OCI-LY7 (cell line): ENCODE measurements around the gene MTNR1B. TPM values are rescaled to one million over a fixed set of nuclear protein-coding genes. Genes with fewer than 3 reads are reported as not detected.

Experiments used
- BruUV-seq: library from RNA; stranded (reverse); fragments of 400-500 nt; replicated peaks from 2 replicates; lab custom pipeline; 2021; lab: Mats Ljungman, UMichigan
- CTCF ChIA-PET: fragments of 300-600 bp; sonication (Branson Sonifier 250); formaldehyde crosslinking; loops from one replicate; lab custom pipeline; 2022; ENCODE audit warnings: antibody characterized with exemption; ENCODE audit not compliant: unreplicated experiment; lab: Charles Lee
- POLR2A ChIA-PET: fragments of 300-600 bp; sonication (Branson Sonifier 250); formaldehyde crosslinking; loops from one replicate; lab custom pipeline; 2022; ENCODE audit warnings: antibody characterized with exemption; lab: Charles Lee
- DNase-seq: peaks from one replicate; pipeline ENCODE4 v3.0.0-alpha.2; 2015; ENCODE audit warnings: low spot score
- H2AFZ ChIP-seq: fragments of 200-600 bp; sonication (generic), shearing (Covaris generic); 2 replicates; pipeline ENCODE4 v1.6.1; 2014; ENCODE audit warnings: mild to moderate bottlenecking, antibody characterized with exemption, low read length, moderate library complexity
- H3K27ac ChIP-seq: fragments of 200-600 bp; sonication (generic); 2 replicates; pipeline ENCODE4 v1.5.1; 2014; ENCODE audit warnings: mixed run types, low read depth, mild to moderate bottlenecking, moderate library complexity, low read length, inconsistent platforms; ENCODE audit not compliant: poor library complexity, severe bottlenecking
- H3K36me3 ChIP-seq: fragments of 200-600 bp; sonication (generic); 2 replicates; pipeline ENCODE4 v1.6.1; 2014; ENCODE audit warnings: mild to moderate bottlenecking, antibody characterized with exemption, low read length, moderate library complexity, mixed read lengths; ENCODE audit not compliant: insufficient read depth
- H3K4me1 ChIP-seq: fragments of 200-600 bp; sonication (generic); 2 replicates; pipeline ENCODE4 v1.5.1; 2014; ENCODE audit warnings: mild to moderate bottlenecking, low read length; ENCODE audit not compliant: insufficient read depth, poor library complexity, severe bottlenecking
- H3K4me2 ChIP-seq: fragments of 200-600 bp; sonication (generic); 2 replicates; pipeline ENCODE4 v1.6.1; 2014; ENCODE audit warnings: mild to moderate bottlenecking, low read length
- H3K4me3 ChIP-seq: fragments of 200-600 bp; sonication (generic); 2 replicates; pipeline ENCODE4 v1.5.1; 2014; ENCODE audit warnings: mild to moderate bottlenecking, low read depth, low read length; ENCODE audit not compliant: poor library complexity, severe bottlenecking
- H3K79me2 ChIP-seq: fragments of 200-600 bp; sonication (generic); 2 replicates; pipeline ENCODE4 v1.6.1; 2016; ENCODE audit warnings: low read depth, mild to moderate bottlenecking, low read length, moderate library complexity, mixed read lengths; ENCODE audit not compliant: insufficient read depth
- H3K9me2 ChIP-seq: fragments of 200-600 bp; sonication (generic); 2 replicates; pipeline ENCODE4 v1.6.1; 2016; ENCODE audit warnings: mild to moderate bottlenecking, low read length, mixed read lengths; ENCODE audit not compliant: insufficient read depth
- H3K9me3 ChIP-seq: fragments of 200-600 bp; sonication (generic); 2 replicates; pipeline ENCODE4 v1.6.1; 2014; ENCODE audit warnings: mild to moderate bottlenecking, mixed run types, low read length, mixed read lengths
- H4K20me1 ChIP-seq: fragments of 200-600 bp; sonication (generic); 2 replicates; pipeline ENCODE4 v1.6.1; 2014; ENCODE audit warnings: mild to moderate bottlenecking, antibody characterized with exemption, low read length, moderate library complexity, mixed read lengths; ENCODE audit not compliant: insufficient read depth
- EZH2phosphoT487 ChIP-seq: fragments of 200-600 bp; sonication (generic); IDR thresholded peaks from 2 replicates; pipeline ENCODE4 v1.6.1; 2018; ENCODE audit warnings: low read depth, borderline replicate concordance, mild to moderate bottlenecking, mixed run types, antibody characterized with exemption, low read length, moderate library complexity, mixed read lengths
- intact Hi-C: fragments of 100-400 bp; cut with micrococcal nuclease; formaldehyde crosslinking; loops from one replicate; pipeline ENCODE4 v1.10.0; 2022; ENCODE audit not compliant: unreplicated experiment
- total RNA-seq, 2 experiments: library from RNA; depleted of rRNA in 1 of 2; stranded (reverse); fragments of >200 nt in 1 of 2; shearing (Covaris generic) in 1 of 2; gene quantifications; 2 replicates each; pipeline ENCODE4 v1.2.3, GENCODE V29; 2014 to 2022
- TF ChIP-seq, protein P1 (sequence below): fragments of 200-600 bp; sonication (generic); conservative IDR thresholded peaks from 2 replicates; pipeline ENCODE4 v1.5.1; 2014; ENCODE audit warnings: mild to moderate bottlenecking, antibody characterized with exemption, low read length, moderate library complexity, mixed read lengths

Gene MTNR1B
- total RNA-seq, 2 experiments from 2014 or later, result not detected

DNA sequence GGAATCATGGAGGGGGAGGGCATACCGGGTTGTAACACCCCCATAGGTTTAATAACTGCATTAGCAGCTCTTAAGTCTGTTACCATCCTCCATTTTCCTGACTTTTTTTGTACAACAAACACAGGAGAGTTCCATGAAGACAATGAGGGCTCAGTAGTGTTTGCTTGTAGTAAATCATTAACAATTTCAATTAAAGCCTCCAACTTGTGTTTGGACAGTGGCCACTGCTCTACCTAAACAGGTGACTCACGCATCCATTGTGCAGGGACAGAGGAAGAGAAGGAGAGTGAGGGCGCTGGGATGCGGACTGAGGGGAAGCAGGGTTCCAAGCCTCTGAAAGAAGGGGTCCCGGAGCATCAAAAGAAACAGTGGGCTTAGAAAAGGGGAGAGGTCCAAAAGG lies 21.3 kb upstream of the MTNR1B start:
- intact Hi-C loops, result no loop called here
- Histone ChIP-seq H3K4me2 (no peak overlapping the region), H3K9me2 (no peaks in the 10 kb centered on the region), H3K4me1 (no peaks in the 10 kb centered on the region), H3K27ac (no peak overlapping the region), H3K9me3 (no peaks in the 10 kb centered on the region), H3K79me2 (no peaks in the 10 kb centered on the region), H3K4me3 (no peak overlapping the region), H3K36me3 (no peaks in the 10 kb centered on the region), H2AFZ (no peak overlapping the region), H4K20me1 (no peaks in the 10 kb centered on the region)
- POLR2A ChIA-PET, result no interaction called here
- no peak for DNase-seq
- no peak for TF ChIP-seq EZH2phosphoT487
- TF ChIP-seq, protein P1, sequence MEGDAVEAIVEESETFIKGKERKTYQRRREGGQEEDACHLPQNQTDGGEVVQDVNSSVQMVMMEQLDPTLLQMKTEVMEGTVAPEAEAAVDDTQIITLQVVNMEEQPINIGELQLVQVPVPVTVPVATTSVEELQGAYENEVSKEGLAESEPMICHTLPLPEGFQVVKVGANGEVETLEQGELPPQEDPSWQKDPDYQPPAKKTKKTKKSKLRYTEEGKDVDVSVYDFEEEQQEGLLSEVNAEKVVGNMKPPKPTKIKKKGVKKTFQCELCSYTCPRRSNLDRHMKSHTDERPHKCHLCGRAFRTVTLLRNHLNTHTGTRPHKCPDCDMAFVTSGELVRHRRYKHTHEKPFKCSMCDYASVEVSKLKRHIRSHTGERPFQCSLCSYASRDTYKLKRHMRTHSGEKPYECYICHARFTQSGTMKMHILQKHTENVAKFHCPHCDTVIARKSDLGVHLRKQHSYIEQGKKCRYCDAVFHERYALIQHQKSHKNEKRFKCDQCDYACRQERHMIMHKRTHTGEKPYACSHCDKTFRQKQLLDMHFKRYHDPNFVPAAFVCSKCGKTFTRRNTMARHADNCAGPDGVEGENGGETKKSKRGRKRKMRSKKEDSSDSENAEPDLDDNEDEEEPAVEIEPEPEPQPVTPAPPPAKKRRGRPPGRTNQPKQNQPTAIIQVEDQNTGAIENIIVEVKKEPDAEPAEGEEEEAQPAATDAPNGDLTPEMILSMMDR, result no peak
- BruUV-seq, result no TSS peak
- CTCF ChIA-PET, result no interaction called here

DNA sequence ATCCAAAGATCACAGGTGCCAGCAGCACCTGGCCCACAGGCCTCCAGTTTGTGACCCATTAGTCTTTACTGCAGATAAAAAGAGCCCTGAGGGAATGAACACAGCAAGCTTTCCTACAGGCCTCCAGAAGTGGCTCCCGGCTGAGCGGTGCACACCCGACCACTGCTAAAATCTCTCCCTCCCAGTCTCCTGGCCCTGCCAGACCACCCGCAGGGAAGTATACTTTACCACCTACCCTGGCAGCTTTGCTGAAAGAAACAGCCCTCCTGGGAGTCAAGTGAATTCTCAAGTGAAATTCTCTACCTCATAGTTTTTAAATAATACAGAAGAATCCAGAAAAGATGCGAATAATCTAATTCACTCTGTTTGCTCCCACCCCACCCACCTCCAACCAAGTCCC lies 15.4 kb upstream of the MTNR1B start:
- ChIA-PET CTCF (no interaction called here), POLR2A (no interaction called here)
- no peak for TF ChIP-seq EZH2phosphoT487
- TF ChIP-seq, protein P1, result no peak
- no peak for DNase-seq
- no peak overlapping the region for H2AFZ ChIP-seq
- no peaks in the 10 kb centered on the region for H3K9me3 ChIP-seq
- no peak overlapping the region for H3K4me3 ChIP-seq
- H3K4me2 ChIP-seq, result no peak overlapping the region
- H3K79me2 ChIP-seq, result no peaks in the 10 kb centered on the region
- H4K20me1 ChIP-seq, result no peaks in the 10 kb centered on the region
- H3K27ac ChIP-seq, result no peak overlapping the region
- intact Hi-C loops, result no loop called here
- no peaks in the 10 kb centered on the region for H3K4me1 ChIP-seq
- H3K9me2 ChIP-seq, result no peaks in the 10 kb centered on the region
- no peaks in the 10 kb centered on the region for H3K36me3 ChIP-seq
- no TSS peak for BruUV-seq

DNA sequence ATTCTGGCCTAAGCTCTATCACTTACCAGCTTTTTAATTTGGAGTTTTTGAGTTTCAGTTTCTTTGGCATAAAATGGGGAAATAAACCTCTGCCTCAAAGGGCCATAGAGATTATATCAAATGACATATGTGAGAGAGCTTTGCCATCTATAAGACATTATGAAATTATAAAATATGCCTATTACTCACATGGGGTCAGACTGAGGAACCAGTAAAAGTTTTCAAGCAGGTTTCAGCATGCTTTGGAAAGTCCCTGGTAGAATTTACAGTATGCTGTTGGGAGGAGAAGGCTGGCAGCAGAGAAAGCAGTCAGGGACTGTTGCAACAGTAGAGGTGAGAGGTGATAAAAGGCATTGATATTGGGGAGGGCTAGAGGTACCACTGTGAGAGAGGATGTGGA lies 13.6 kb upstream of the MTNR1B start:
- no peak for DNase-seq
- Histone ChIP-seq H3K9me3 (no peaks in the 10 kb centered on the region), H4K20me1 (no peaks in the 10 kb centered on the region), H2AFZ (no peak overlapping the region), H3K9me2 (no peaks in the 10 kb centered on the region), H3K79me2 (no peaks in the 10 kb centered on the region), H3K4me2 (no peak overlapping the region), H3K4me1 (no peaks in the 10 kb centered on the region), H3K4me3 (no peak overlapping the region), H3K27ac (no peak overlapping the region), H3K36me3 (no peaks in the 10 kb centered on the region)
- POLR2A ChIA-PET, result no interaction called here
- no peak for TF ChIP-seq EZH2phosphoT487
- TF ChIP-seq, protein P1, result no peak
- intact Hi-C loops, result no loop called here
- CTCF ChIA-PET, result no interaction called here
- BruUV-seq, result no TSS peak
